SH-SY5Y (cell line): ENCODE data around the gene RSKR.

Source experiments
- GATA2 ChIP-seq: IDR thresholded peaks from 2 replicates; pipeline ENCODE4 v1.6.1; 2011; ENCODE audit warnings: mild to moderate bottlenecking, low read depth, low read length
- GATA3 ChIP-seq: IDR thresholded peaks from 2 replicates; pipeline ENCODE4 v1.6.1; 2011; ENCODE audit warnings: low read depth, mild to moderate bottlenecking, low read length, moderate library complexity

DNA sequence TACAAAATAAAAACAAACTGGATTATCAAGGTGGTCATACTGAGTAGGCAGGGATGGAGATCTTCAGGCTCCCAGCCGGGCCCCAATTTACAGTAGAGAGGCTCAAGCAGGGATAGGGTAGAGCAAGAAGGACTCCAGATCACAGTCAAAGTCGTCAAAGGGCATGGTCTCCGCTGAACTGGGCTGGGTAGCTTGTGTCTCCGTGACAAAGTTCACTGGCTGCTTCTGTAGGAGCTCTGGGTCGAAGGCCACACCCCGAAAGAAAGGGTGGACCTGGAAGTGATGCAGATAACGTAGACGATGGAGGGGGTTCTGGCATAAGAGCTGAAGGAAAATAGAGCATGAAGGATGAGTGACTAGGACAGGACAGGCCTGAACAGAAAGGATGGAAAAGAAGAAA, 3.6 kb downstream of the RSKR start:
- TF ChIP-seq GATA2 (no peak), GATA3 (no peak)
